Brain microvascular endothelial cell (primary cell): ENCODE results near the gene VSIG1.

Experiments
- DNase-seq: peaks from one replicate; pipeline ENCODE4 v3.0.0-alpha.2; 2020
- H3K27ac ChIP-seq: fragments of 250-450 bp; sonication (Bioruptor Pico); 2 replicates; pipeline ENCODE4 v1.5.1; 2020; ENCODE audit warnings: mild to moderate bottlenecking, moderate library complexity
- H3K27me3 ChIP-seq: fragments of 250-450 bp; sonication (Bioruptor Pico); replicated peaks from 2 replicates; pipeline ENCODE4 v1.5.1; 2020; ENCODE audit warnings: mild to moderate bottlenecking
- H3K36me3 ChIP-seq: fragments of 250-450 bp; sonication (Bioruptor Pico); replicated peaks from 2 replicates; pipeline ENCODE4 v1.5.1; 2020; ENCODE audit warnings: mild to moderate bottlenecking
- H3K4me3 ChIP-seq: 2 replicates; pipeline ENCODE4 v1.5.1; 2011; ENCODE audit warnings: low read depth, mild to moderate bottlenecking, control low read depth, low read length, moderate library complexity
- in situ Hi-C: cut with HindIII; loops from 2 replicates; pipeline ENCODE4 v1.10.0; 2017; ENCODE audit warnings: low sequenced_read_pairs, low pct_ligation_motif_present
- TF ChIP-seq, protein P1 (sequence below): IDR thresholded peaks from 2 replicates; pipeline ENCODE4 v1.5.1; 2011; ENCODE audit warnings: low read depth, mild to moderate bottlenecking, moderate library complexity, low read length, control low read depth, inconsistent platforms; ENCODE audit errors: missing control alignments

The VSIG1 gene

DNA sequence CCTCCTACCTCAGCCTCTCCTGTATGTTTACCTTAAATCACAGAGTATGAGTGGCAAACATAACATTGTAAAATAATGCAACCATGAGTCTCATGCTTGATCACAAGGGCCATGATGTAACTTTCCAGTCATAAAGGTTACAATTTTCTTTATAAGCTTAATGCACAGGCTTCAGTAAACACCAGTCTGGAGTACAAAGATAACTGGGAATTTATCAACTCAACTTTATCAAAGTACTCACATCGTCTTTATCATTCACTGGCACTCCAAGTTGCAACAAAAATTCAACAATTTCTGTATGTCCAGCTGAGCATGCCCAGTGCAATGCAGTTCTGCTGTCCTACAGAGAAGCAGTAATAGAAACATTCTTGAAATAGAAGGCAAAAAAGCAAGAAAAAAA is 43.6 kb downstream of the VSIG1 start:
- Histone ChIP-seq H3K4me3 (no peak overlapping the region), H3K36me3 (peaks cover 3% of the 10 kb centered on the region), H3K27ac (no peak overlapping the region), H3K27me3 (no peaks in the 10 kb centered on the region)
- in situ Hi-C loops: no loop called here
- no peak for DNase-seq
- TF ChIP-seq, protein P1, sequence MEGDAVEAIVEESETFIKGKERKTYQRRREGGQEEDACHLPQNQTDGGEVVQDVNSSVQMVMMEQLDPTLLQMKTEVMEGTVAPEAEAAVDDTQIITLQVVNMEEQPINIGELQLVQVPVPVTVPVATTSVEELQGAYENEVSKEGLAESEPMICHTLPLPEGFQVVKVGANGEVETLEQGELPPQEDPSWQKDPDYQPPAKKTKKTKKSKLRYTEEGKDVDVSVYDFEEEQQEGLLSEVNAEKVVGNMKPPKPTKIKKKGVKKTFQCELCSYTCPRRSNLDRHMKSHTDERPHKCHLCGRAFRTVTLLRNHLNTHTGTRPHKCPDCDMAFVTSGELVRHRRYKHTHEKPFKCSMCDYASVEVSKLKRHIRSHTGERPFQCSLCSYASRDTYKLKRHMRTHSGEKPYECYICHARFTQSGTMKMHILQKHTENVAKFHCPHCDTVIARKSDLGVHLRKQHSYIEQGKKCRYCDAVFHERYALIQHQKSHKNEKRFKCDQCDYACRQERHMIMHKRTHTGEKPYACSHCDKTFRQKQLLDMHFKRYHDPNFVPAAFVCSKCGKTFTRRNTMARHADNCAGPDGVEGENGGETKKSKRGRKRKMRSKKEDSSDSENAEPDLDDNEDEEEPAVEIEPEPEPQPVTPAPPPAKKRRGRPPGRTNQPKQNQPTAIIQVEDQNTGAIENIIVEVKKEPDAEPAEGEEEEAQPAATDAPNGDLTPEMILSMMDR: no peak

DNA sequence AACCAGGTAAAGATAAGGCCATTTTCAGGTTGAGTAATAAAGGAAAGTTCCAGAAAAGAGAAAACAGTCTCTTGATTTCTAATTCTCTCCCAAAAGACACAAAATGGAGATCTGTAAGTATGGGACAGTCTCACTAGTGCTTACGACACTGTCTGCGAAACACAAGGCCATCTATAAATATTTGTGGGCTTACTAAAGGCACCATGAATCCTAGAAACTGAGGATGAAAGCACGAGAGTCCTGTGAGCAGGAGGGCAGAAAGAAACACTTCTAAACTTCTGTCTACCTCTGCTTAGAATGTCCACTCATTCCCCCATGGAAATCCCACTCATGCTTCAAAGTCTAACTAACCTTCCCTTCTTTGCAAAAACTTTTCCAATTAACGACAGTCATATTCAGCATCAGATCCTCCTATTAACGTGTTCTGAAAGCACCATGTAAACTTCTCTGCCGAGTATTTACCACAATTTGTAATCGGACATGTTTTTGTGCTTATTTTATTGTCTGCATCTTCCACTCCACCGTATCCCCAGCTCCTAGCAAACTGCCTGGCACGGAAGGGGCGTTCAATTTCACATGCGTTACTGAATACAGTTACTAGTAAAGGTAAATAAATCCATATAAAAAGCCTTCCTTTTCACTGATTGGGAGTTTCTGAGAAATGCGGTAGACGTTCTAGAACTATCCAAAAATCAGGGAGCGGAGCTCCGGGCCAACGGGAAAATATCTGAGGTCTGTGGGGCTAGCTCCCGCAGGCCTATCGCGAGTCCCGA is 45.8 kb downstream of the VSIG1 start:
- peak; percentile 11 for DNase-seq
- TF ChIP-seq, protein P1: no peak
- Histone ChIP-seq H3K4me3 (peak overlapping the region; percentile 74), H3K36me3 (peaks cover 3% of the 10 kb centered on the region), H3K27ac (peak overlapping the region; percentile 95), H3K27me3 (no peaks in the 10 kb centered on the region)
- in situ Hi-C loops: no loop called here

DNA sequence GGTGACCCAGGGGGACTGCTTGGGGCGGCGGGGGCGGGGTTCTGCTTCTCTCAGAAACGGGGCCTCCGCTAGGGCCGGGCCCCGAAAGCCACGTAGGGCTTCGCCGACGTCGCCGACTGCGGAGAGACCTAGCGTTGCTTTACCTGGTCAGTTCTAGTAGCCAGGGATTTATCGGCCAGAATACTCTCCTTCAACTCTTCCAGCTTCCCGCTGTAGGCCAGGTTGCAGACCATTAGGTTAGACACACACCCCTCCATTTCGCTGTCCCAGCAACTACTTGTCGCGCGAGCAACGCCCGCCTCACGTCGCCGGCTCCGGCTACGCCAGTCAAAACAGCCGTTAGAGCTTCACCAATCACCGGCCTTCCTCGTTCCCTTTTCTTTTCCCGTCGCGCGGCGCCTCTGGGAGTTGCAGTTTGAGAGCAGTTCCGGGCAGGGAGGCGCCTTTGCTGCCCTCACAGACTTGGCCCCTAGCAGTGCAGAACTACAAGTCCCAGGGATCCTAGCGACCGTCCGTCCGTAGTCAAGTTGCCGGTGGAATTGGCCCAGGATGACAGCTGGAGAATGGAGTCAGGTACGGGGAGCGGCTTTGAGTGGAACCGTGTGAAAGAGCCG is 46.5 kb downstream of the VSIG1 start, which contains the start of the genes ATG4A and PSMD10:
Gene ATG4A (plus strand): TSS at position 515 of the 614 bp plus-strand sequence. CDS start 49 bp downstream, at position 564.
Gene PSMD10 (minus strand): TSS at position 279 of the 614 bp plus-strand sequence. CDS start 22 bp downstream, at position 257.
- TF ChIP-seq, protein P1: no peak
- DNase-seq: peak; percentile 94
- Histone ChIP-seq H3K27me3 (no peaks in the 10 kb centered on the region), H3K4me3 (peak within 1 kb of the TSS; percentile 74), H3K27ac (peak within 1 kb of the TSS; percentile 95), H3K36me3 (peaks cover 3% of the 10 kb centered on the region)
- in situ Hi-C loops: no loop called here

DNA sequence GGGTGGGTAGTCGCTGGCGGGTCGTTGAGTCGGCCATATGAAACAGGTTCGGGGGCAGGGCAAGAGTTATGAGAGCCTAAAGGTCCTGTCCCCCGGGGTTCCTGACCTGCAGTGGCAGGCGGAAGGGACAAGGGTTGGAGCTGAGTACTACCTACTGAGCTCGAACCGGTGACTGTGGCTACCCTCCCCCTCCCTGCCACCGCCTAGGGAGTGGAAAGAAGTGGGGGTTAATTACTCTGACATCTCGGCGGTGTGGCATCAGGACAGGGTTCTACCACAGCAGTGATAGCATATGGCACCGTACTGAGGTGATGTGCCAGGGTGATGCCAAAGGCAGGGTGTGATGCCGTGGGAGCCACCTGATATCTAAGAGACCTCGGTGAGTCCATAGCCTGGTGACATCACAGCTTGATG is 47.0 kb downstream of the VSIG1 start:
- in situ Hi-C loops: no loop called here
- peak overlapping the region; percentile 14 for H3K27ac ChIP-seq
- peaks cover 3% of the 10 kb centered on the region for H3K36me3 ChIP-seq
- DNase-seq: no peak
- no peaks in the 10 kb centered on the region for H3K27me3 ChIP-seq
- TF ChIP-seq, protein P1: no peak
- peak overlapping the region; percentile 74 for H3K4me3 ChIP-seq

DNA sequence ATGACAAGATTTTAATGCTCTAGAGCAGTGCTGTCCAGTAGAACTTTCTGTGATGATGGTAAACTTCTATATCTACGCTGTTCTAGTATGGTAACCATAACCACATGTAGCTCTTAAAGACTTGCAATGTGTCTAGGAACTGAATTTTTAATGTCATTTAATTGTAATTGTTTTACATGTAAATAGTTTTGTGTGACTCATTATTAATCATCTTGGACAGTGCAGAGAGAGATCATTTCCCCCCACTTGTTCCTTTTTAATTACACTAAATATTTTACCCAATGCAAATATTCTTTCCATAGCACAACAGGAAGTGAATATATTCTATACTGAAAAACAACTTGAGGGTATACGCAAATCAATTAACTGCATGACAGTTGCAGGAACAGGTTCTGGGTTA is 52.5 kb downstream of the VSIG1 start:
- no peaks in the 10 kb centered on the region for H3K36me3 ChIP-seq
- in situ Hi-C loops: no loop called here
- H3K27me3 ChIP-seq: no peaks in the 10 kb centered on the region
- no peak for DNase-seq
- TF ChIP-seq, protein P1: no peak
- no peak overlapping the region for H3K27ac ChIP-seq
- no peak overlapping the region for H3K4me3 ChIP-seq
